Skeletal muscle satellite cell (primary cell): ENCODE measurements around the gene MARCHF4.

Source experiments
- H3K27me3 ChIP-seq: 2 replicates; pipeline ENCODE4 v1.7.0; 2013; ENCODE audit warnings: low read length; ENCODE audit not compliant: control insufficient read depth, insufficient read depth
- H3K36me3 ChIP-seq: 2 replicates; pipeline ENCODE4 v1.7.0; 2013; ENCODE audit warnings: mild to moderate bottlenecking, control low read depth, low read length; ENCODE audit not compliant: insufficient read depth
- H3K4me1 ChIP-seq: 2 replicates; pipeline ENCODE4 v1.7.0; 2013; ENCODE audit warnings: low read length; ENCODE audit not compliant: control insufficient read depth, insufficient read depth
- H3K4me2 ChIP-seq: 2 replicates; pipeline ENCODE4 v1.7.0; 2013; ENCODE audit warnings: mild to moderate bottlenecking, low read length
- H3K4me3 ChIP-seq: 2 replicates; pipeline ENCODE4 v1.7.0; 2013; ENCODE audit warnings: low read length
- H3K9ac ChIP-seq: 2 replicates; pipeline ENCODE4 v1.7.0; 2013; ENCODE audit warnings: mild to moderate bottlenecking, low read depth, low read length, moderate library complexity
- H3K9me3 ChIP-seq: replicated peaks from 2 replicates; pipeline ENCODE4 v1.7.0; 2013; ENCODE audit warnings: mild to moderate bottlenecking, control low read depth, low read length

MARCHF4 gene

DNA sequence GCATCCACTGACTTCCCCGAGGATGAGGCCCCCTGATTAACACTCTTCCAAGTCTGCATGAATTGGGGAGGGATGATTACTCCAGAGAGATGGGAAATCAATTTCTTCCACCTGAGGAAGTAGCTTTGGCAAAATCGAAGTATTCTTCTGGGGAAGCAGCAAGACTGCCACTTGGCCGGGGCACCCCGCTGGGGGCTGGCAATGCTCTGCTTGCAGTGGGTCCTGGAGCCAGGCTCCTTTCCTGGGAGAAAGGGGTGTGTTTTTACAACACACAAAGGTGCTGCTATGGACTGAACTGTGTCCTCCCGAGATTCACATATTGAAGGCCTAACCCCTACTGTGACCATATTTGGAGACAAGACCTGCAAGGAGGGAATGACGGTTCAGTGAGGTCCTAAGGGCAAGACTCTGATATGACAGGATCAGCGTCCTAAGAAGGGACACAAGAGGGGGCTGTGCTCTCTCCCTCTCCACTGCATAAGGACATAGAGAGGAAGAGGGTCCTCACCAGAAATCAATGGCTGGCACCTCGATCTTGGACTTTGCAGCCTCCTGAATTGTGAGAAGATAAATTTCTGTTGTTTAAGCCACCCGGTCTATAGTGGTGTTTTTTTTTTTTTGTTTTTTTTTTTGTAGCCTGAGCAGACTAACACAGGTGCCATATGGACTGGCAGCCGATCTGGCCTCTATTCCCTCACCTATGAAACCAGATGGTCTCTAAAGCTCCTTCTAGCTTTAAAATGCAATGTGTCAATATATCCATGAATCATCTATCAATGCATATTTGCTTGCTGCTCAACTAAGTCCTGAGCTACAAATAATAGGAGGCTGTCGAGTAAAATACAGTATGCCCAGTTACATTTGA is 36.4 kb upstream of the MARCHF4 start:
- Histone ChIP-seq H3K9me3 (no peaks in the 10 kb centered on the region), H3K36me3 (no peaks in the 10 kb centered on the region), H3K4me1 (peaks cover 4% of the 10 kb centered on the region)

DNA sequence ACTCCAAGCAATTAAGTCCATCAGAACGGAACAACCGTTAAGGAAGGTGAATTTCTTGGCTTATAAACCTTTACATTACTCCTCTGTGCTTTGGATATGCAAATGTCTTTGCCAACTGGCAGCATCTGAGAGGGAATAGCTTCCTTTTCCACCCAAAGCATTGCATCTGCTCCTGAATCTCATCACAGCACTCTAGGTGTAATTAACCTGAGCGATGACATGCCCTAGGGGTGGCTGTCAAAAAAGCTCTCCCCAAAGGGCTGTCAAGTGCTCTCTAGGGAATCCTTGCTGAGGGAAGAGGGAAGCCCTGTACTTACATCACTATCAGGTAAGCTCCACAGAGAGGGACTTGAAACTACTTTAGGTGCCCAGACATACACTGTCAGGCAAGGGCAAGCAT is 34.5 kb upstream of the MARCHF4 start:
- H3K4me1 ChIP-seq: no peaks in the 10 kb centered on the region
- no peak overlapping the region for H3K9ac ChIP-seq
- H3K4me2 ChIP-seq: no peak overlapping the region
- no peaks in the 10 kb centered on the region for H3K36me3 ChIP-seq
- no peaks in the 10 kb centered on the region for H3K9me3 ChIP-seq
- H3K4me3 ChIP-seq: no peak overlapping the region
- H3K27me3 ChIP-seq: no peaks in the 10 kb centered on the region

More for the DNA sequence above, 36.4 kb upstream of the MARCHF4 start:
- no peaks in the 10 kb centered on the region for H3K27me3 ChIP-seq
- no peak overlapping the region for H3K4me2 ChIP-seq
- no peak overlapping the region for H3K4me3 ChIP-seq
- H3K9ac ChIP-seq: no peak overlapping the region

DNA sequence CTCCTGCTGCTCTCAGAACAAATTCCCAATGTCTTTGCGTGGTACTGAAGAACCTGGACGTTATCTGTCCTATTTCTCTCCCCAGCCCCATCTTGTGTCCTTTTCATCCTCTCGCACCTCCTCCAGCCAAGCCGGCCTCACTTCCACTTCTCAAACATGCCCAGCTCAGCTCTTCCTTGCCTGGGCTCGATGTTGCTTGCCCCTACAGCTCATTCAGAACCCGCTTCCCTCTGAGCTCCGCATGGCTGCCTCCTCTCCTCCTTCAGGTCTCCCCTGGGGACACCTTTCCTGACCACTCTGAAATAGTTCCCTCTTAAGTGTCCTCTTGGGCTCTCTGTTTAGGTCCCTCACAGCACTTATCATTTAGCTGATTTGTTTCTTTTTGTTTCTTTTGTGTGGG is 33.3 kb upstream of the MARCHF4 start:
- Histone ChIP-seq H3K4me1 (no peaks in the 10 kb centered on the region), H3K4me2 (no peak overlapping the region), H3K9me3 (no peaks in the 10 kb centered on the region), H3K4me3 (no peak overlapping the region), H3K36me3 (no peaks in the 10 kb centered on the region), H3K9ac (no peak overlapping the region), H3K27me3 (no peaks in the 10 kb centered on the region)

DNA sequence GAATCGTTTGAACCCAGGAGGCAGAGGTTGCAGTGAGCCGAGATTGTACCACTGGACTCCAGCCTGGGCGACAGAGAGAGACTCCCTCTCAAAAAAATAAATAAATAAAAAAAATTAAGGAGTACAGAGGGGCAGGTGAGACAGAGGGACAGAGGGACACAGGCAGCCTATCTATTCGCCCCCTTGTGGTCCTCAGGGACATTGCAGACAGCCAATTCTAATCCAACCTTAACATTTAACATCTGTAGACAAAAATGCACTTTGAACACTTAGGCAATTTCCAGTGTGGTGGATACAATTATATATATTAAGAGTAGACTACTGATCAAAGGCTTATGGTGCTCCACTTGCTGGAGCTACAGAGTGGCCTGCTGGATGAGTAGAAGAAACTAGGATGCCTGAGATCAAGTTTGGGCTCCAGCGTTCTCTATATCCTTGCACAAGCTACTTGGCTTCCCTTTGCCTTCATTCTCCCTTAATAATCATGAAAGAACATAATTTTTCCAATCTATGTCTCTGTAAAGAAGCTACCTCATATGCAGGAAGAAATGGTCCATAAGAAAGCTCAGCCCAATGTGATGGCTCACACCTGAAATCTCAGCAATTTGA is 31.8 kb upstream of the MARCHF4 start:
- Histone ChIP-seq H3K4me3 (no peak overlapping the region), H3K9ac (no peak overlapping the region), H3K27me3 (no peaks in the 10 kb centered on the region), H3K4me2 (no peak overlapping the region), H3K36me3 (no peaks in the 10 kb centered on the region), H3K4me1 (no peaks in the 10 kb centered on the region), H3K9me3 (no peaks in the 10 kb centered on the region)

GRCh38 chr2:216402751-216403150 is 30.5 kb upstream of the MARCHF4 start:
- no peak overlapping the region for H3K4me2 ChIP-seq
- no peak overlapping the region for H3K9ac ChIP-seq
- no peak overlapping the region for H3K4me3 ChIP-seq
- no peaks in the 10 kb centered on the region for H3K4me1 ChIP-seq
- H3K27me3 ChIP-seq: no peaks in the 10 kb centered on the region
- H3K9me3 ChIP-seq: no peaks in the 10 kb centered on the region
- no peaks in the 10 kb centered on the region for H3K36me3 ChIP-seq

GRCh38 chr2:216399621-216400020 is 27.3 kb upstream of the MARCHF4 start:
- Histone ChIP-seq H3K9me3 (no peaks in the 10 kb centered on the region), H3K27me3 (no peaks in the 10 kb centered on the region), H3K9ac (no peak overlapping the region), H3K36me3 (no peaks in the 10 kb centered on the region), H3K4me2 (no peak overlapping the region), H3K4me1 (no peaks in the 10 kb centered on the region), H3K4me3 (no peak overlapping the region)

DNA sequence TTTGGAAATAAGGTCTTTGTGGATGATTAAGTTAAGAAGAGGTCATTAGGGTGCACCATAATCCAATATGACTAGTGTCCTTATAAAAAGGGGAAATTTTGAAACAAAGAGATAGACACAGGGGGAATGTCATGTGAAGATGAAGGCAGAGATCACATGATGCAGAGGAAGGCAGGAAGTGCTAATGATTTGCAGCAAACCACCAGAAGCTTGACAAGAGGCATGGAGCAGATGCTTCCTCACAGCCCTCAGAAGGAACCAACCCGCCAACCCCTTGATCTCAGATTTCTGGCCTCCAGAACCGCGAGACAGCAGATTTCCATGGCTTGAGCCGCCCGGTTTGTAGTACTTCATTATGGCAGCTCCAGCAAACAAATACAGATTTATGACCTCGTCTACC is 22.6 kb upstream of the MARCHF4 start:
- Histone ChIP-seq H3K9me3 (no peaks in the 10 kb centered on the region), H3K27me3 (no peaks in the 10 kb centered on the region), H3K4me1 (peaks cover 5% of the 10 kb centered on the region), H3K36me3 (no peaks in the 10 kb centered on the region), H3K4me3 (no peak overlapping the region), H3K9ac (no peak overlapping the region), H3K4me2 (no peak overlapping the region)

- H3K4me3 ChIP-seq: no peak overlapping the region
- no peak overlapping the region for H3K9ac ChIP-seq
- no peaks in the 10 kb centered on the region for H3K36me3 ChIP-seq
- peaks cover 5% of the 10 kb centered on the region for H3K4me1 ChIP-seq
- no peaks in the 10 kb centered on the region for H3K9me3 ChIP-seq
- H3K4me2 ChIP-seq: no peak overlapping the region
- no peaks in the 10 kb centered on the region for H3K27me3 ChIP-seq
Measured at GRCh38 chr2:216392945-216393840, 20.9 kb upstream of the MARCHF4 start.

- H3K4me1 ChIP-seq: peaks cover 5% of the 10 kb centered on the region
- no peak overlapping the region for H3K4me2 ChIP-seq
- H3K9ac ChIP-seq: no peak overlapping the region
- no peaks in the 10 kb centered on the region for H3K36me3 ChIP-seq
- no peak overlapping the region for H3K4me3 ChIP-seq
- no peaks in the 10 kb centered on the region for H3K9me3 ChIP-seq
- no peaks in the 10 kb centered on the region for H3K27me3 ChIP-seq
Measured at GRCh38 chr2:216392018-216392562, 19.8 kb upstream of the MARCHF4 start.

DNA sequence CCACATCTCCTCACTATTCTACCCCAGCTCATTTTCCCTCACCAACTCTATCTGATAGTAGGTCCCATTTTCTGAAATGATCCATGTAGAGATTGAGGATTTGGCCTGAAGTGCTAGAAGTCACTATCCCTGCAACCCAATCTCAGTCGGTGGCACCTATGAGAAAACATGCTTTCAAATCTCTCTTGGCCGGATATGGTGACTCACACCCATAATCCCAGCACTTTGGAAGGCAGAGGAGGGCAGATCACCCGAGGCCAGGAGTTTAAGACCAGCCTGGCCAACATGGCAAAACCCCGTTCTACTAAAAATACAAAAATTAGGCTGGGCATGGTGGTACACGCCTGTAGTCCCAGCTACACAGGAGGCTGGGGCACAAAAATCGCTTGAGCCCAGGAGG is 19.1 kb upstream of the MARCHF4 start:
- Histone ChIP-seq H3K4me3 (no peak overlapping the region), H3K9me3 (no peaks in the 10 kb centered on the region), H3K36me3 (no peaks in the 10 kb centered on the region), H3K27me3 (no peaks in the 10 kb centered on the region), H3K4me2 (no peak overlapping the region), H3K4me1 (peaks cover 5% of the 10 kb centered on the region), H3K9ac (no peak overlapping the region)

DNA sequence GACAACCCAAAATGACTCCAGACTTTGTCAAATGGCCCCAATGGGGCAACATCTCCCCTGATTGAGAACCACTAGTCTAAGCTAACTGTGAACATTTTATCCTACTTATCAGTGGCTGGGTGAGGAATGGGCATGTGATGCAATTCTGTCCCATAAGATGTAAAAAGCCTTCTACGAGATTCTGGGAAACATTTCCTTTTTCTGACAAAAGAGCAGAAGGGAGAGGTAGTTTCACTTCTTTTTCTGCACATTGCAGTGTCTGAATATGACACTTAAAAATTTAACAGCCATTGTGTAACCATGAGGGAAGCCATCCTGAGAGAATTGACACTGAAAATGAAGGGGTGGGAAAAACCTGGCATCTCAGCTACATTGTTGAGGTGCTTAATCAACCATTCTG is 17.3 kb upstream of the MARCHF4 start:
- H3K27me3 ChIP-seq: no peaks in the 10 kb centered on the region
- H3K9ac ChIP-seq: no peak overlapping the region
- H3K4me2 ChIP-seq: no peak overlapping the region
- H3K36me3 ChIP-seq: no peaks in the 10 kb centered on the region
- peaks cover 5% of the 10 kb centered on the region for H3K4me1 ChIP-seq
- no peak overlapping the region for H3K4me3 ChIP-seq
- H3K9me3 ChIP-seq: no peaks in the 10 kb centered on the region
